ENCODE measurements around the gene NMT1. TPM values are rescaled to one million over a fixed set of nuclear protein-coding genes. Genes with fewer than 3 reads are reported as not detected.

The NMT1 gene
- total and polyA plus RNA-seq, 2 experiments from 2014 or later: 95.6 to 298 TPM

GRCh38 chr17:45156242-45156641 is 95.1 kb downstream of the NMT1 start:
- no peaks in the 10 kb centered on the region for H3K9me3 Mint-ChIP-seq
- peaks cover 11% of the 10 kb centered on the region for H3K4me1 ChIP-seq (ENCODE audit: insufficient read depth)
- H3K36me3 Mint-ChIP-seq (ENCODE audit: low read depth): peaks cover 6% of the 10 kb centered on the region; the same call in 2 of the 3 replicates
- no peak for ATAC-seq
- H4K20me1 ChIP-seq (replicated peaks; ENCODE audit: insufficient read depth): peaks cover 5% of the 10 kb centered on the region; the same call in 1 of the 2 replicates
- no peaks in the 10 kb centered on the region for H3K9me2 ChIP-seq (ENCODE audit: insufficient read depth)
- H3K27ac ChIP-seq (ENCODE audit: low read depth): no peak overlapping the region
- H3F3A ChIP-seq (replicated peaks; ENCODE audit: low read depth): peaks cover 8% of the 10 kb centered on the region; the same call in 1 of the 2 replicates
- no peak overlapping the region for H2AFZ ChIP-seq
- peaks cover 6% of the 10 kb centered on the region for H3K27me3 Mint-ChIP-seq (ENCODE audit: insufficient read depth, low read depth, poor library complexity)
- TF ChIP-seq ZNF331 (CRISPR knock-in tag; IDR thresholded peaks at IDR 0.05; ENCODE audit: low read depth) (no peak), JUNB (IDR thresholded peaks at IDR 0.05; ENCODE audit: unreplicated experiment) (no peak), CREB1 (CRISPR knock-in tag; IDR thresholded peaks at IDR 0.05; ENCODE audit: low read depth) (no peak), ZNF462 (CRISPR knock-in tag; IDR thresholded peaks at IDR 0.05) (no peak), EZH2phosphoT487 (IDR thresholded peaks at IDR 0.05; ENCODE audit: unreplicated experiment) (no peak), NANOG (IDR thresholded peaks at IDR 0.05; ENCODE audit: borderline replicate concordance) (no peak), STAT1 (IDR thresholded peaks at IDR 0.05; ENCODE audit: unreplicated experiment) (no peak), EZH2 (IDR thresholded peaks at IDR 0.05; ENCODE audit: low read depth, unreplicated experiment) (no peak), POLR2AphosphoS5 (IDR thresholded peaks at IDR 0.05; ENCODE audit: low read depth) (no peak), ZNF114 (CRISPR knock-in tag; IDR thresholded peaks at IDR 0.05) (no peak)
- TF ChIP-seq, protein P1, sequence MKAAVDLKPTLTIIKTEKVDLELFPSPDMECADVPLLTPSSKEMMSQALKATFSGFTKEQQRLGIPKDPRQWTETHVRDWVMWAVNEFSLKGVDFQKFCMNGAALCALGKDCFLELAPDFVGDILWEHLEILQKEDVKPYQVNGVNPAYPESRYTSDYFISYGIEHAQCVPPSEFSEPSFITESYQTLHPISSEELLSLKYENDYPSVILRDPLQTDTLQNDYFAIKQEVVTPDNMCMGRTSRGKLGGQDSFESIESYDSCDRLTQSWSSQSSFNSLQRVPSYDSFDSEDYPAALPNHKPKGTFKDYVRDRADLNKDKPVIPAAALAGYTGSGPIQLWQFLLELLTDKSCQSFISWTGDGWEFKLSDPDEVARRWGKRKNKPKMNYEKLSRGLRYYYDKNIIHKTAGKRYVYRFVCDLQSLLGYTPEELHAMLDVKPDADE (IDR thresholded peaks at IDR 0.05): no peak
- TF ChIP-seq, protein P2, sequence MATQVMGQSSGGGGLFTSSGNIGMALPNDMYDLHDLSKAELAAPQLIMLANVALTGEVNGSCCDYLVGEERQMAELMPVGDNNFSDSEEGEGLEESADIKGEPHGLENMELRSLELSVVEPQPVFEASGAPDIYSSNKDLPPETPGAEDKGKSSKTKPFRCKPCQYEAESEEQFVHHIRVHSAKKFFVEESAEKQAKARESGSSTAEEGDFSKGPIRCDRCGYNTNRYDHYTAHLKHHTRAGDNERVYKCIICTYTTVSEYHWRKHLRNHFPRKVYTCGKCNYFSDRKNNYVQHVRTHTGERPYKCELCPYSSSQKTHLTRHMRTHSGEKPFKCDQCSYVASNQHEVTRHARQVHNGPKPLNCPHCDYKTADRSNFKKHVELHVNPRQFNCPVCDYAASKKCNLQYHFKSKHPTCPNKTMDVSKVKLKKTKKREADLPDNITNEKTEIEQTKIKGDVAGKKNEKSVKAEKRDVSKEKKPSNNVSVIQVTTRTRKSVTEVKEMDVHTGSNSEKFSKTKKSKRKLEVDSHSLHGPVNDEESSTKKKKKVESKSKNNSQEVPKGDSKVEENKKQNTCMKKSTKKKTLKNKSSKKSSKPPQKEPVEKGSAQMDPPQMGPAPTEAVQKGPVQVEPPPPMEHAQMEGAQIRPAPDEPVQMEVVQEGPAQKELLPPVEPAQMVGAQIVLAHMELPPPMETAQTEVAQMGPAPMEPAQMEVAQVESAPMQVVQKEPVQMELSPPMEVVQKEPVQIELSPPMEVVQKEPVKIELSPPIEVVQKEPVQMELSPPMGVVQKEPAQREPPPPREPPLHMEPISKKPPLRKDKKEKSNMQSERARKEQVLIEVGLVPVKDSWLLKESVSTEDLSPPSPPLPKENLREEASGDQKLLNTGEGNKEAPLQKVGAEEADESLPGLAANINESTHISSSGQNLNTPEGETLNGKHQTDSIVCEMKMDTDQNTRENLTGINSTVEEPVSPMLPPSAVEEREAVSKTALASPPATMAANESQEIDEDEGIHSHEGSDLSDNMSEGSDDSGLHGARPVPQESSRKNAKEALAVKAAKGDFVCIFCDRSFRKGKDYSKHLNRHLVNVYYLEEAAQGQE (IDR thresholded peaks at IDR 0.05; ENCODE audit: unreplicated experiment): no peak
- TF ChIP-seq, protein P3, sequence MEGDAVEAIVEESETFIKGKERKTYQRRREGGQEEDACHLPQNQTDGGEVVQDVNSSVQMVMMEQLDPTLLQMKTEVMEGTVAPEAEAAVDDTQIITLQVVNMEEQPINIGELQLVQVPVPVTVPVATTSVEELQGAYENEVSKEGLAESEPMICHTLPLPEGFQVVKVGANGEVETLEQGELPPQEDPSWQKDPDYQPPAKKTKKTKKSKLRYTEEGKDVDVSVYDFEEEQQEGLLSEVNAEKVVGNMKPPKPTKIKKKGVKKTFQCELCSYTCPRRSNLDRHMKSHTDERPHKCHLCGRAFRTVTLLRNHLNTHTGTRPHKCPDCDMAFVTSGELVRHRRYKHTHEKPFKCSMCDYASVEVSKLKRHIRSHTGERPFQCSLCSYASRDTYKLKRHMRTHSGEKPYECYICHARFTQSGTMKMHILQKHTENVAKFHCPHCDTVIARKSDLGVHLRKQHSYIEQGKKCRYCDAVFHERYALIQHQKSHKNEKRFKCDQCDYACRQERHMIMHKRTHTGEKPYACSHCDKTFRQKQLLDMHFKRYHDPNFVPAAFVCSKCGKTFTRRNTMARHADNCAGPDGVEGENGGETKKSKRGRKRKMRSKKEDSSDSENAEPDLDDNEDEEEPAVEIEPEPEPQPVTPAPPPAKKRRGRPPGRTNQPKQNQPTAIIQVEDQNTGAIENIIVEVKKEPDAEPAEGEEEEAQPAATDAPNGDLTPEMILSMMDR (conservative IDR thresholded peaks at IDR 0.05; ENCODE audit: low read depth in 2 of 2): no peak
- no peaks in the 10 kb centered on the region for H3K27me3 ChIP-seq (ENCODE audit: insufficient read depth)
- H3K4me3 ChIP-seq: no peak overlapping the region
- no peak overlapping the region for H3K27ac Mint-ChIP-seq
- peaks cover 18% of the 10 kb centered on the region for H3K79me2 ChIP-seq (replicated peaks; ENCODE audit: insufficient read depth)
- H3K4me2 ChIP-seq: no peak overlapping the region
- no peaks in the 10 kb centered on the region for H3K36me3 ChIP-seq (ENCODE audit: insufficient read depth)
- peaks cover 24% of the 10 kb centered on the region for H3K4me1 Mint-ChIP-seq
- no peak overlapping the region for H3K4me3 Mint-ChIP-seq
- no peak for DNase-seq (ENCODE audit: low spot score)
